ENCODE measurements around the gene ZNF397.

DNA sequence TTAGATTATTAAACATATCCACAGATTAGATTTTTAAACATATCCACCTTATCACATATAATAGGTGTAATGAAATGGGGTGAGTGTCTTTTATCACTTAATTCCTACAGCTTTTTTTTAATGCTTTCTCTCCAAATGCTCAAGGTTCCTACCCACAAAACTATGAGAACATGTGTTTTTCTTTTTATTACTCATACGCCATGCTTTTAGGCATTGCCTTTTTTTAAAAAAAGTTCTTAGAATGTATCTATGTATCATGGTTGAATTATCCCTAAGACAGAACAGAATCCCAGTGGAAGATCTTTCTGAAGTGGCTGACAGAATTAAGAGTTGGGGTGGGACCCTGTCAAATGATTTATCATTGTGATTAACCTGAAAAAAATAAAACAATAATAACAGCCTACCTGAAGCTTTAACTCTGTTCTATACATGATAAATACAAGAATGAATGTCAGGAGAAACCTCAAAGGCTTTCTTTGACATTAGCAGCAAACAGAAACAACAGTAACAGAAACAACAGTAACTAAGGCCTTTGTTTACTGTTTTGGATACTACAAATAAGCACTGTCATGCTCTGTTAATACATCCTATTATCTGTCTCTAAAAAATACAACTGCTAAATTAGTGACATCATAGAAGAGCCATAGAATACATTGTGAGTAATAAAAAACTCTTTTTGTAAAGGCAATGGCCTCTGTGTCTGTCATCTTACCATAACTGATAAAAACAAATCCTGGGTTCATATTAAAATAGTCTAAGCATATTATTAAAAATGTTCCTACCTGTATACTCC is 4.1 kb upstream of the ZNF397 start:
- TF ChIP-seq POLR2A (IDR thresholded peaks at IDR 0.05): no peak
- TF ChIP-seq, protein P1, sequence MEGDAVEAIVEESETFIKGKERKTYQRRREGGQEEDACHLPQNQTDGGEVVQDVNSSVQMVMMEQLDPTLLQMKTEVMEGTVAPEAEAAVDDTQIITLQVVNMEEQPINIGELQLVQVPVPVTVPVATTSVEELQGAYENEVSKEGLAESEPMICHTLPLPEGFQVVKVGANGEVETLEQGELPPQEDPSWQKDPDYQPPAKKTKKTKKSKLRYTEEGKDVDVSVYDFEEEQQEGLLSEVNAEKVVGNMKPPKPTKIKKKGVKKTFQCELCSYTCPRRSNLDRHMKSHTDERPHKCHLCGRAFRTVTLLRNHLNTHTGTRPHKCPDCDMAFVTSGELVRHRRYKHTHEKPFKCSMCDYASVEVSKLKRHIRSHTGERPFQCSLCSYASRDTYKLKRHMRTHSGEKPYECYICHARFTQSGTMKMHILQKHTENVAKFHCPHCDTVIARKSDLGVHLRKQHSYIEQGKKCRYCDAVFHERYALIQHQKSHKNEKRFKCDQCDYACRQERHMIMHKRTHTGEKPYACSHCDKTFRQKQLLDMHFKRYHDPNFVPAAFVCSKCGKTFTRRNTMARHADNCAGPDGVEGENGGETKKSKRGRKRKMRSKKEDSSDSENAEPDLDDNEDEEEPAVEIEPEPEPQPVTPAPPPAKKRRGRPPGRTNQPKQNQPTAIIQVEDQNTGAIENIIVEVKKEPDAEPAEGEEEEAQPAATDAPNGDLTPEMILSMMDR (IDR thresholded peaks at IDR 0.05): no peak
